ENCODE measurements around the gene PRKG1.

GRCh38 chr10:51956822-51957221 lies 882.5 kb downstream of the PRKG1 start:
- no peak for TF ChIP-seq CTCF (conservative IDR thresholded peaks at IDR 0.05 in 1 of 2, IDR thresholded peaks at IDR 0.05 in 1 of 2; ENCODE audit: extremely low read depth in 1 of 2, insufficient read depth in 1 of 2, low read depth in 1 of 2, low read length in 2 of 2)
- TF ChIP-seq EZH2 (IDR thresholded peaks at IDR 0.05; ENCODE audit: borderline replicate concordance, low read length): no peak
